B cell (primary cell): ENCODE data around the gene NOC2L.

Experiments used
- EZH2 ChIP-seq: IDR thresholded peaks from 2 replicates; pipeline ENCODE4 v1.6.1; 2012; ENCODE audit warnings: borderline replicate concordance, low read depth, mild to moderate bottlenecking, moderate library complexity, low read length; ENCODE audit not compliant: insufficient read depth, poor library complexity, severe bottlenecking
- TF ChIP-seq, protein P1 (sequence below): fragments of 200-600 bp; IDR thresholded peaks from one replicate; pipeline ENCODE4 v1.8.0; 2022; ENCODE audit warnings: antibody characterized with exemption, mild to moderate bottlenecking

DNA sequence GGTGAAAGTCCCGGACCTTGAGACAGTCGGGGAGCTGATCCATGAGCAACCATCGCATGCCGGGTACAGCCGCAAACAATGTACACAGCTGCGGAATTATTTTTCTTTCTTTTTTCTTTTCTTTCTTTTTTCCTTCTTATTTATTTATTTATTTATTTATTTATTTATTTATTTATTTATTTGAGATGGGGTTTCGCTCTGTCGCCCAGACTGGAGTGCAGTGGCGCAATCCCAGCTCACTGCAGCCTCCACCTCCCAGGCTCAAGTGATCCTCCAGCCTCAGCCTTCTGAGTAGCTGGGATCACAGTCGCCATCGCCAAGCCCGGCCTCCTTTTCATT lies 25.4 kb upstream of the NOC2L start:
- TF ChIP-seq, protein P1, sequence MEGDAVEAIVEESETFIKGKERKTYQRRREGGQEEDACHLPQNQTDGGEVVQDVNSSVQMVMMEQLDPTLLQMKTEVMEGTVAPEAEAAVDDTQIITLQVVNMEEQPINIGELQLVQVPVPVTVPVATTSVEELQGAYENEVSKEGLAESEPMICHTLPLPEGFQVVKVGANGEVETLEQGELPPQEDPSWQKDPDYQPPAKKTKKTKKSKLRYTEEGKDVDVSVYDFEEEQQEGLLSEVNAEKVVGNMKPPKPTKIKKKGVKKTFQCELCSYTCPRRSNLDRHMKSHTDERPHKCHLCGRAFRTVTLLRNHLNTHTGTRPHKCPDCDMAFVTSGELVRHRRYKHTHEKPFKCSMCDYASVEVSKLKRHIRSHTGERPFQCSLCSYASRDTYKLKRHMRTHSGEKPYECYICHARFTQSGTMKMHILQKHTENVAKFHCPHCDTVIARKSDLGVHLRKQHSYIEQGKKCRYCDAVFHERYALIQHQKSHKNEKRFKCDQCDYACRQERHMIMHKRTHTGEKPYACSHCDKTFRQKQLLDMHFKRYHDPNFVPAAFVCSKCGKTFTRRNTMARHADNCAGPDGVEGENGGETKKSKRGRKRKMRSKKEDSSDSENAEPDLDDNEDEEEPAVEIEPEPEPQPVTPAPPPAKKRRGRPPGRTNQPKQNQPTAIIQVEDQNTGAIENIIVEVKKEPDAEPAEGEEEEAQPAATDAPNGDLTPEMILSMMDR, result peak; percentile 68
- TF ChIP-seq EZH2, result no peak
